GM23338 (cell line): ENCODE results near the gene TRAM1L1. TPM values are rescaled to one million over a fixed set of nuclear protein-coding genes. Genes with fewer than 3 reads are reported as not detected.

ENCODE experiments used
- EZH2 ChIP-seq: fragments of 200-600 bp; sonication (generic); IDR thresholded peaks from one replicate; pipeline ENCODE4 v1.8.0; 2017; ENCODE audit warnings: antibody characterized with exemption, mild to moderate bottlenecking, low read depth; ENCODE audit not compliant: unreplicated experiment
- EZH2phosphoT487 ChIP-seq: fragments of 200-600 bp; sonication (generic); IDR thresholded peaks from one replicate; pipeline ENCODE4 v1.8.1; 2018; ENCODE audit warnings: antibody characterized with exemption; ENCODE audit not compliant: unreplicated experiment
- STAT1 ChIP-seq: IDR thresholded peaks from one replicate; pipeline ENCODE4 v1.6.1; 2016; ENCODE audit warnings: antibody characterized with exemption; ENCODE audit not compliant: unreplicated experiment
- ZNF114 ChIP-seq: fragments of 250-450 bp; sonication (Bioruptor Pico); IDR thresholded peaks from 2 replicates; pipeline ENCODE4 v1.5.0; 2020; ENCODE audit warnings: mild to moderate bottlenecking, moderate library complexity
- polyA plus RNA-seq: library from polyadenylated mRNA; unstranded; fragments of >200 nt; fragmentation: Nextera tagmentation; extraction: Ambion mirVana; gene quantifications from 2 replicates; pipeline ENCODE4 v1.2.1, GENCODE V29; 2016
- total RNA-seq: library from RNA; depleted of rRNA; stranded (reverse); fragments of >200 nt; shearing (Covaris generic); gene quantifications from 2 replicates; pipeline ENCODE4 v1.2.3, GENCODE V29; 2014

TRAM1L1 gene
- total and polyA plus RNA-seq, 2 experiments from 2014 or later = 1.9 to 2.6 TPM

- TF ChIP-seq EZH2 = no peak
- no peak for TF ChIP-seq ZNF114 (CRISPR knock-in tag)
- TF ChIP-seq EZH2phosphoT487 = no peak
- TF ChIP-seq STAT1 = no peak
Observed at GRCh38 chr4:117042962-117043361, 42.4 kb downstream of the TRAM1L1 start (continued).
